Mammary epithelial cell (primary cell): Measurements from ENCODE around the gene CFAP20.

Experiments
- EZH2 ChIP-seq: IDR thresholded peaks from 2 replicates; pipeline ENCODE4 v1.6.1; 2012; ENCODE audit warnings: low read length, inconsistent platforms, borderline replicate concordance
- TF ChIP-seq, protein P1 (sequence below), 2 donors: IDR thresholded peaks in 1 of 2; conservative IDR thresholded peaks in 1 of 2; 2 replicates each; pipeline ENCODE4 v1.5.1; 2011 to 2012; ENCODE audit warnings: inconsistent platforms in 2 of 2, low read length in 2 of 2, mild to moderate bottlenecking in 2 of 2, control low read depth in 1 of 2, low read depth in 1 of 2; ENCODE audit not compliant: insufficient read depth in 1 of 2; ENCODE audit errors: extremely low read depth in 1 of 2

DNA sequence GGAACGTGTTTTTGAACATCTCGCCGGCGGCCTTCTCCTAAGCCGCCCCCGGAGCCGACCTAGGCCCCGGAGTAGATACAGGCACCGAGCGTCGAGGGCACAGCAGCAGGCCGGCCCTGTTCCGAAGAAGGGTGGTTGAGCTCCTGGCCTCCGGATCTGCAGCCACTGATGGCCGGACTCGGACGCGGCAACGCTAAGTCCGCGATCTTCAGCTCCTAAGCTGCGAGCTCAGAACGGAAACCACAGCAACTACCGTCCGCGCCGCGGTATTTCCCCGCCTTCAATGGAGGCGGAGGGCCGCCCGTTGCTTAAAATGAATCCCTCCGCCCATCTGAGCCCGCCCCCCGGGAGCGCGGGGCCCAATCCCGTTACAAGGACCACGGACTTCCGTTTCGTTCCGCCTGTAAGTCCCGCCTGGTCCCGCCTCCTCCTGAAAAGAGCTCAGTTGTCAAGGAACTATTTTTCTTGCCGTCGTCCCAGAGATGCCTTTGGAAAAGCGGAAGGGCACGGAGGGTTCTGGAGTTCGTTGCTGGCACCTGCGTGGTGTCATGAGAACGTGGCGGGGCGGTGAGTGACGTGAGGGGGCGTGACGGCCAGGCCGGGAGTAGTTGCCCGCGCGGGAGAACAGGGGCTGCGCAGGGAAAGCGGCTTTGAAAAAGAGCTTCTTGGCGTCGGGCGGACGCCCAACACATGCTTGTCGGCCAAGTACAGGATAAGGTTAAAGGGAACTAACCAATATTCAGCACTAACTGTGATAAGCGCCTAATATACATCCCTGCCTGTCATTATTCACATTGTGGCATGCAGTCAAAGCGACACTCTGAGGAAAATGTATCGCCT is at the start of gene CFAP20:
- TF ChIP-seq, protein P1, sequence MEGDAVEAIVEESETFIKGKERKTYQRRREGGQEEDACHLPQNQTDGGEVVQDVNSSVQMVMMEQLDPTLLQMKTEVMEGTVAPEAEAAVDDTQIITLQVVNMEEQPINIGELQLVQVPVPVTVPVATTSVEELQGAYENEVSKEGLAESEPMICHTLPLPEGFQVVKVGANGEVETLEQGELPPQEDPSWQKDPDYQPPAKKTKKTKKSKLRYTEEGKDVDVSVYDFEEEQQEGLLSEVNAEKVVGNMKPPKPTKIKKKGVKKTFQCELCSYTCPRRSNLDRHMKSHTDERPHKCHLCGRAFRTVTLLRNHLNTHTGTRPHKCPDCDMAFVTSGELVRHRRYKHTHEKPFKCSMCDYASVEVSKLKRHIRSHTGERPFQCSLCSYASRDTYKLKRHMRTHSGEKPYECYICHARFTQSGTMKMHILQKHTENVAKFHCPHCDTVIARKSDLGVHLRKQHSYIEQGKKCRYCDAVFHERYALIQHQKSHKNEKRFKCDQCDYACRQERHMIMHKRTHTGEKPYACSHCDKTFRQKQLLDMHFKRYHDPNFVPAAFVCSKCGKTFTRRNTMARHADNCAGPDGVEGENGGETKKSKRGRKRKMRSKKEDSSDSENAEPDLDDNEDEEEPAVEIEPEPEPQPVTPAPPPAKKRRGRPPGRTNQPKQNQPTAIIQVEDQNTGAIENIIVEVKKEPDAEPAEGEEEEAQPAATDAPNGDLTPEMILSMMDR (conservative IDR thresholded peaks at IDR 0.05 in 1 of 2, IDR thresholded peaks at IDR 0.05 in 1 of 2; ENCODE audit: extremely low read depth in 1 of 2, insufficient read depth in 1 of 2, low read depth in 1 of 2, low read length in 2 of 2): no peak
- TF ChIP-seq EZH2: no peak
